KMS-11 (cell line): ENCODE results near the gene LIMS1.

ENCODE experiments used
- H2AFZ ChIP-seq: fragments of 200-600 bp; sonication (generic); 2 replicates; pipeline ENCODE4 v1.6.1; 2016; ENCODE audit warnings: antibody characterized with exemption, mixed run types, low read depth
- H3K27ac ChIP-seq: fragments of 200-600 bp; sonication (generic); 2 replicates; pipeline ENCODE4 v1.6.1; 2016; ENCODE audit warnings: mild to moderate bottlenecking, mixed run types
- H3K27me3 ChIP-seq: fragments of 200-600 bp; sonication (generic); 2 replicates; pipeline ENCODE4 v1.6.1; 2017; ENCODE audit warnings: mild to moderate bottlenecking, low read depth, mixed run types, moderate library complexity; ENCODE audit not compliant: insufficient read depth
- H3K36me3 ChIP-seq: fragments of 200-600 bp; sonication (generic); 2 replicates; pipeline ENCODE4 v1.6.1; 2017; ENCODE audit warnings: mild to moderate bottlenecking, mixed run types; ENCODE audit not compliant: insufficient read depth
- H3K4me1 ChIP-seq: fragments of 200-600 bp; sonication (generic); 2 replicates; pipeline ENCODE4 v1.6.1; 2016; ENCODE audit warnings: mild to moderate bottlenecking, low read depth, mixed run types; ENCODE audit not compliant: poor library complexity, severe bottlenecking
- H3K4me2 ChIP-seq: fragments of 200-600 bp; sonication (generic); 2 replicates; pipeline ENCODE4 v1.7.0; 2016; ENCODE audit warnings: mild to moderate bottlenecking, mixed run types
- H3K4me3 ChIP-seq: fragments of 200-600 bp; sonication (generic); IDR thresholded peaks from 2 replicates; pipeline ENCODE4 v1.6.1; 2017; ENCODE audit warnings: low read depth, low read length, mixed read lengths; ENCODE audit not compliant: insufficient read depth
- H3K79me2 ChIP-seq: fragments of 200-600 bp; sonication (generic); 2 replicates; pipeline ENCODE4 v1.6.1; 2016; ENCODE audit warnings: low read depth, mixed run types; ENCODE audit not compliant: insufficient read depth
- H3K9ac ChIP-seq: fragments of 200-600 bp; sonication (generic); 2 replicates; pipeline ENCODE4 v1.6.1; 2016; ENCODE audit warnings: mild to moderate bottlenecking, mixed run types
- H4K20me1 ChIP-seq: fragments of 200-600 bp; sonication (generic); 2 replicates; pipeline ENCODE4 v1.6.1; 2016; ENCODE audit warnings: mild to moderate bottlenecking, mixed run types; ENCODE audit not compliant: insufficient read depth
- CTCF ChIP-seq: fragments of 200-600 bp; sonication (generic); conservative IDR thresholded peaks from 2 replicates; pipeline ENCODE4 v1.6.1; 2017; ENCODE audit warnings: low read depth, mild to moderate bottlenecking, antibody characterized with exemption, low read length, moderate library complexity, mixed read lengths

Gene LIMS1

DNA sequence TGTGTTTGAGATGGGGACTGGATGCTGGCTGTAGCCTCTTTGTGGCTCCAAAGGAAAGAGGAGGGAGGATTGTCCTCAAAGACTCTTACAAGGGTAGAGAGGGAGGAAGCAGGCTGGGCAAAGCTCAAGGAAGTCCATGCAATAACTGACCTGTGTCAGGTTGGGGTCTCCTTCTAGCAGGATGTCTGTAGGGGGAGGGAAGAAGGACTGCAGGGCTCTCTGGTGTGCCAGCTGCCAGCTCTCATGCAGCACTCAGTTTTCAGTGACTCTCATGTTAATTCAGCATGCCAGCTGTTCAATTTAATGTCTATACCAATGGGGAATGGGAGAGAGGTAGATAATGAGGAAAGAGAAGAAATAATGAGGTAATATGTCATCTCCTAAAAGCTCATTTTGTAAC is 99.7 kb downstream of the LIMS1 start:
- H3K4me1 ChIP-seq = no peaks in the 10 kb centered on the region
- H3K27me3 ChIP-seq = no peaks in the 10 kb centered on the region
- no peak overlapping the region for H3K4me3 ChIP-seq
- H4K20me1 ChIP-seq = no peaks in the 10 kb centered on the region
- H3K27ac ChIP-seq = no peak overlapping the region
- no peak overlapping the region for H3K9ac ChIP-seq
- no peaks in the 10 kb centered on the region for H3K79me2 ChIP-seq
- no peak for TF ChIP-seq CTCF
- H3K36me3 ChIP-seq = no peaks in the 10 kb centered on the region
- no peak overlapping the region for H3K4me2 ChIP-seq
- no peak overlapping the region for H2AFZ ChIP-seq

DNA sequence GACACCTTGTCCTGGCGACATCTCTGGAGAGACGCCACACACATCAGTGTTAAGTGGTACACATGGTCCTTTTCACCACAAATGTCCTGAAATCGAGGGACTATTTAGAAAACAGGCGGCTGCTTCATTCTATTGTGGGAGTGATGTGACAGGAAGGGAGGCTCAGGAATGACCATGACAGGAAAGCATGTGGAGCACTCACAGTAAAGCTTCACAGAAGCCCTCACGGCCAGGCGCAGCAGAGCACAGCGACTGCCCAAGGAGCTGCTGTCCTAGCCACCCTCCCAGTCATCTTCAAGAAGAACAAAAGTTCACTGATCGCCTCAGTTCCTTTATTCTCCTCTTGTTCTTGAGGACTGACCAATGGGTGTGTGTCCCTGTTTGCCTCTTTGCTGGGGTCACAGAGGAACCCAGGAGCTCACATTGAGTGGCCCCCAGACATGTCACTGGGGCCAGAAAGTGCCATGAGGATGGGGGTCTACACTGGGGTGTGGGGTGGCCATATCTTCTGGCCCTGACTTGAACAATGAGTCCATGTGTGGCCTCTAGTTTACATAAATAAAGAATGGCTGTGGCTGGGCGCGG is 100.4 kb downstream of the LIMS1 start:
- no peak for TF ChIP-seq CTCF
- Histone ChIP-seq H3K27me3 (no peaks in the 10 kb centered on the region), H3K36me3 (no peaks in the 10 kb centered on the region), H3K79me2 (no peaks in the 10 kb centered on the region), H3K4me3 (no peak overlapping the region), H4K20me1 (no peaks in the 10 kb centered on the region), H2AFZ (no peak overlapping the region), H3K4me1 (no peaks in the 10 kb centered on the region), H3K27ac (no peak overlapping the region), H3K9ac (no peak overlapping the region), H3K4me2 (no peak overlapping the region)

DNA sequence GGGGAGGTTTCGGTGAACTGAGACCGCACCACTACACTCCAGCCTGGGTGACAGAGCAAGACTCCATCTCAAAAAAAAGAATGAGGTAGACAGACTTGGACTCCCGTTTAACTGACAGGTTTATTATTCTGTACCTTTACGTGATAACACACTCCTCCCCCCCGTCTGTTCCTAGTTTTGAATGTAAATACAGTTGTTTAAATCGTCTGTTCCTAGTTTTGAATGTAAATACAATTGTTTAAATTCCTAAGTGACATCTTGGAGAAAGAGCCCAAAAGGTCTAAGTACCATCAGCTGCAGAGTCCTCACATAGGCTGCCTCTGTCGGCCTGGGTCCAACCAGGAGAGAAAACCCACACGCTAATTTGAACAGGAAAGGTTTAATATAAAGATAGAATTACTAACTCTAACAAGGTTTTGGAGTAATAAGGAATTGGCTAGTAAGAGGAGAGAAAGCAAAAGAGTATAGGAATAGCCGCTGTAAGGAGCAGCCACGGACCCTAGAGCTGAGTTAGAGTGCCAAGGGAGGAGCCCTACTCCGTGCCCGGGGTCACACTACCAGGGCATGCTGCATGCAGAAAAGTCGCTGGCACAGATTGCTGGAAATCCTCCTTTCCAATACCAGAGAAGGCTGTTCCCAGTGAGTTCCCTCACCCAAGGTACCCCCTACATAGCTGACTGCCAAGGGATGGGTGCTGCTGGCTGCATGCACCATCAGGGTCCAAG is 101.5 kb downstream of the LIMS1 start:
- no peak overlapping the region for H3K4me2 ChIP-seq
- H3K27ac ChIP-seq = no peak overlapping the region
- H2AFZ ChIP-seq = no peak overlapping the region
- no peak overlapping the region for H3K4me3 ChIP-seq
- H3K36me3 ChIP-seq = no peaks in the 10 kb centered on the region
- H3K4me1 ChIP-seq = no peaks in the 10 kb centered on the region
- no peaks in the 10 kb centered on the region for H3K79me2 ChIP-seq
- H4K20me1 ChIP-seq = no peaks in the 10 kb centered on the region
- no peak for TF ChIP-seq CTCF
- no peaks in the 10 kb centered on the region for H3K27me3 ChIP-seq
- no peak overlapping the region for H3K9ac ChIP-seq

- H2AFZ ChIP-seq = no peak overlapping the region
- H3K4me3 ChIP-seq = no peak overlapping the region
- no peak overlapping the region for H3K9ac ChIP-seq
- H4K20me1 ChIP-seq = no peaks in the 10 kb centered on the region
- H3K27ac ChIP-seq = no peak overlapping the region
- no peaks in the 10 kb centered on the region for H3K4me1 ChIP-seq
- no peak overlapping the region for H3K4me2 ChIP-seq
- TF ChIP-seq CTCF = no peak
- H3K27me3 ChIP-seq = no peaks in the 10 kb centered on the region
- no peaks in the 10 kb centered on the region for H3K36me3 ChIP-seq
- no peaks in the 10 kb centered on the region for H3K79me2 ChIP-seq
Observed at GRCh38 chr2:108637304-108637669, 103.0 kb downstream of the LIMS1 start.
